ENCODE results near the gene TMEM47.

TMEM47 gene

GRCh38 chrX:34642849-34643248 lies 14.2 kb downstream of the TMEM47 start:
- Histone ChIP-seq H3K9ac (ENCODE audit: low read depth in 1 of 2, low read length in 2 of 2) (no peak overlapping the region), H3K27ac (ENCODE audit: low read depth, low read length) (no peak overlapping the region), H3K27me3 (ENCODE audit: control insufficient read depth in 1 of 2, insufficient read depth in 2 of 2, low read length in 2 of 2) (no peaks in the 10 kb centered on the region), H3K9me3 (ENCODE audit: control insufficient read depth in 1 of 2, low read length in 2 of 2) (no peaks in the 10 kb centered on the region), H3K4me3 (ENCODE audit: low read depth in 1 of 2, low read length in 2 of 2) (no peak overlapping the region), H3K4me1 (ENCODE audit: control insufficient read depth in 1 of 2, insufficient read depth in 2 of 2, low read length in 2 of 2) (no peaks in the 10 kb centered on the region), H3K36me3 (ENCODE audit: control insufficient read depth in 1 of 2, insufficient read depth in 2 of 2, low read length in 2 of 2) (no peaks in the 10 kb centered on the region)

- no peaks in the 10 kb centered on the region for H3K27me3 ChIP-seq (ENCODE audit: control insufficient read depth in 1 of 2, insufficient read depth in 2 of 2, low read length in 2 of 2)
- H3K4me3 ChIP-seq (ENCODE audit: low read depth in 1 of 2, low read length in 2 of 2), result no peak overlapping the region
- no peaks in the 10 kb centered on the region for H3K9me3 ChIP-seq (ENCODE audit: control insufficient read depth in 1 of 2, low read length in 2 of 2)
- H3K27ac ChIP-seq (ENCODE audit: low read depth, low read length), result no peak overlapping the region
- H3K36me3 ChIP-seq (ENCODE audit: control insufficient read depth in 1 of 2, insufficient read depth in 2 of 2, low read length in 2 of 2), result no peaks in the 10 kb centered on the region
- H3K4me1 ChIP-seq (ENCODE audit: control insufficient read depth in 1 of 2, insufficient read depth in 2 of 2, low read length in 2 of 2), result no peaks in the 10 kb centered on the region
- no peak overlapping the region for H3K9ac ChIP-seq (ENCODE audit: low read depth in 1 of 2, low read length in 2 of 2)
These were observed 19.0 kb downstream of the TMEM47 start for GRCh38 chrX:34638116-34638515.

- Histone ChIP-seq H3K9me3 (ENCODE audit: control insufficient read depth in 1 of 2, low read length in 2 of 2) (no peaks in the 10 kb centered on the region), H3K36me3 (ENCODE audit: control insufficient read depth in 1 of 2, insufficient read depth in 2 of 2, low read length in 2 of 2) (no peaks in the 10 kb centered on the region), H3K4me1 (ENCODE audit: control insufficient read depth in 1 of 2, insufficient read depth in 2 of 2, low read length in 2 of 2) (no peaks in the 10 kb centered on the region), H3K27me3 (ENCODE audit: control insufficient read depth in 1 of 2, insufficient read depth in 2 of 2, low read length in 2 of 2) (no peaks in the 10 kb centered on the region), H3K9ac (ENCODE audit: low read depth in 1 of 2, low read length in 2 of 2) (no peak overlapping the region), H3K27ac (ENCODE audit: low read depth, low read length) (no peak overlapping the region), H3K4me3 (ENCODE audit: low read depth in 1 of 2, low read length in 2 of 2) (no peak overlapping the region)
These were observed 22.7 kb downstream of the TMEM47 start for GRCh38 chrX:34634349-34634748.

GRCh38 chrX:34632384-34632783 lies 24.7 kb downstream of the TMEM47 start:
- H3K36me3 ChIP-seq (ENCODE audit: control insufficient read depth in 1 of 2, insufficient read depth in 2 of 2, low read length in 2 of 2), result no peaks in the 10 kb centered on the region
- H3K9ac ChIP-seq (ENCODE audit: low read depth in 1 of 2, low read length in 2 of 2), result no peak overlapping the region
- no peak overlapping the region for H3K27ac ChIP-seq (ENCODE audit: low read depth, low read length)
- H3K4me3 ChIP-seq (ENCODE audit: low read depth in 1 of 2, low read length in 2 of 2), result no peak overlapping the region
- H3K9me3 ChIP-seq (ENCODE audit: control insufficient read depth in 1 of 2, low read length in 2 of 2), result no peaks in the 10 kb centered on the region
- no peaks in the 10 kb centered on the region for H3K4me1 ChIP-seq (ENCODE audit: control insufficient read depth in 1 of 2, insufficient read depth in 2 of 2, low read length in 2 of 2)
- H3K27me3 ChIP-seq (ENCODE audit: control insufficient read depth in 1 of 2, insufficient read depth in 2 of 2, low read length in 2 of 2), result no peaks in the 10 kb centered on the region

- Histone ChIP-seq H3K4me1 (ENCODE audit: control insufficient read depth in 1 of 2, insufficient read depth in 2 of 2, low read length in 2 of 2) (no peaks in the 10 kb centered on the region), H3K9me3 (ENCODE audit: control insufficient read depth in 1 of 2, low read length in 2 of 2) (no peaks in the 10 kb centered on the region), H3K4me3 (ENCODE audit: low read depth in 1 of 2, low read length in 2 of 2) (no peak overlapping the region), H3K27ac (ENCODE audit: low read depth, low read length) (no peak overlapping the region), H3K9ac (ENCODE audit: low read depth in 1 of 2, low read length in 2 of 2) (no peak overlapping the region), H3K27me3 (ENCODE audit: control insufficient read depth in 1 of 2, insufficient read depth in 2 of 2, low read length in 2 of 2) (no peaks in the 10 kb centered on the region), H3K36me3 (ENCODE audit: control insufficient read depth in 1 of 2, insufficient read depth in 2 of 2, low read length in 2 of 2) (no peaks in the 10 kb centered on the region)
These were observed 25.4 kb downstream of the TMEM47 start for GRCh38 chrX:34631479-34632220.

GRCh38 chrX:34629572-34629971 lies 27.5 kb downstream of the TMEM47 start:
- no peak overlapping the region for H3K27ac ChIP-seq (ENCODE audit: low read depth, low read length)
- H3K4me3 ChIP-seq (ENCODE audit: low read depth in 1 of 2, low read length in 2 of 2), result no peak overlapping the region
- no peaks in the 10 kb centered on the region for H3K9me3 ChIP-seq (ENCODE audit: control insufficient read depth in 1 of 2, low read length in 2 of 2)
- no peaks in the 10 kb centered on the region for H3K36me3 ChIP-seq (ENCODE audit: control insufficient read depth in 1 of 2, insufficient read depth in 2 of 2, low read length in 2 of 2)
- H3K27me3 ChIP-seq (ENCODE audit: control insufficient read depth in 1 of 2, insufficient read depth in 2 of 2, low read length in 2 of 2), result no peaks in the 10 kb centered on the region
- no peak overlapping the region for H3K9ac ChIP-seq (ENCODE audit: low read depth in 1 of 2, low read length in 2 of 2)
- no peaks in the 10 kb centered on the region for H3K4me1 ChIP-seq (ENCODE audit: control insufficient read depth in 1 of 2, insufficient read depth in 2 of 2, low read length in 2 of 2)

GRCh38 chrX:34624416-34624815 lies 32.7 kb downstream of the TMEM47 start:
- Histone ChIP-seq H3K27ac (ENCODE audit: low read depth, low read length) (no peak overlapping the region), H3K9me3 (ENCODE audit: control insufficient read depth in 1 of 2, low read length in 2 of 2) (no peaks in the 10 kb centered on the region), H3K9ac (ENCODE audit: low read depth in 1 of 2, low read length in 2 of 2) (no peak overlapping the region), H3K4me1 (ENCODE audit: control insufficient read depth in 1 of 2, insufficient read depth in 2 of 2, low read length in 2 of 2) (no peaks in the 10 kb centered on the region), H3K4me3 (ENCODE audit: low read depth in 1 of 2, low read length in 2 of 2) (no peak overlapping the region), H3K27me3 (ENCODE audit: control insufficient read depth in 1 of 2, insufficient read depth in 2 of 2, low read length in 2 of 2) (no peaks in the 10 kb centered on the region), H3K36me3 (ENCODE audit: control insufficient read depth in 1 of 2, insufficient read depth in 2 of 2, low read length in 2 of 2) (no peaks in the 10 kb centered on the region)

GRCh38 chrX:34619920-34620319 lies 37.2 kb downstream of the TMEM47 start:
- Histone ChIP-seq H3K4me3 (ENCODE audit: low read depth in 1 of 2, low read length in 2 of 2) (no peak overlapping the region), H3K36me3 (ENCODE audit: control insufficient read depth in 1 of 2, insufficient read depth in 2 of 2, low read length in 2 of 2) (no peaks in the 10 kb centered on the region), H3K9ac (ENCODE audit: low read depth in 1 of 2, low read length in 2 of 2) (no peak overlapping the region), H3K27me3 (ENCODE audit: control insufficient read depth in 1 of 2, insufficient read depth in 2 of 2, low read length in 2 of 2) (no peaks in the 10 kb centered on the region), H3K4me1 (ENCODE audit: control insufficient read depth in 1 of 2, insufficient read depth in 2 of 2, low read length in 2 of 2) (no peaks in the 10 kb centered on the region), H3K9me3 (ENCODE audit: control insufficient read depth in 1 of 2, low read length in 2 of 2) (no peaks in the 10 kb centered on the region), H3K27ac (ENCODE audit: low read depth, low read length) (no peak overlapping the region)

- Histone ChIP-seq H3K27me3 (ENCODE audit: control insufficient read depth in 1 of 2, insufficient read depth in 2 of 2, low read length in 2 of 2) (no peaks in the 10 kb centered on the region), H3K9ac (ENCODE audit: low read depth in 1 of 2, low read length in 2 of 2) (no peak overlapping the region), H3K27ac (ENCODE audit: low read depth, low read length) (no peak overlapping the region), H3K36me3 (ENCODE audit: control insufficient read depth in 1 of 2, insufficient read depth in 2 of 2, low read length in 2 of 2) (no peaks in the 10 kb centered on the region), H3K4me3 (ENCODE audit: low read depth in 1 of 2, low read length in 2 of 2) (no peak overlapping the region), H3K9me3 (ENCODE audit: control insufficient read depth in 1 of 2, low read length in 2 of 2) (no peaks in the 10 kb centered on the region), H3K4me1 (ENCODE audit: control insufficient read depth in 1 of 2, insufficient read depth in 2 of 2, low read length in 2 of 2) (no peaks in the 10 kb centered on the region)
These were observed 45.0 kb downstream of the TMEM47 start for GRCh38 chrX:34612036-34612435.

GRCh38 chrX:34598362-34598761 lies 58.7 kb downstream of the TMEM47 start:
- no peaks in the 10 kb centered on the region for H3K36me3 ChIP-seq (ENCODE audit: control insufficient read depth in 1 of 2, insufficient read depth in 2 of 2, low read length in 2 of 2)
- H3K27me3 ChIP-seq (ENCODE audit: control insufficient read depth in 1 of 2, insufficient read depth in 2 of 2, low read length in 2 of 2), result no peaks in the 10 kb centered on the region

More at GRCh38 chrX:34598362-34598761, 58.7 kb downstream of the TMEM47 start:
- Histone ChIP-seq H3K9ac (ENCODE audit: low read depth in 1 of 2, low read length in 2 of 2) (no peak overlapping the region), H3K4me3 (ENCODE audit: low read depth in 1 of 2, low read length in 2 of 2) (no peak overlapping the region), H3K9me3 (ENCODE audit: control insufficient read depth in 1 of 2, low read length in 2 of 2) (no peaks in the 10 kb centered on the region), H3K27ac (ENCODE audit: low read depth, low read length) (no peak overlapping the region), H3K4me1 (ENCODE audit: control insufficient read depth in 1 of 2, insufficient read depth in 2 of 2, low read length in 2 of 2) (no peaks in the 10 kb centered on the region)

Data from duodenal mucosa (tissue), 2 donors.